Activated CD4-positive, CD25-positive, alpha-beta regulatory T cell treated with anti-CD3 and anti-CD28 coated beads, Interleukin-2, amount 50 U/mL, for 16 hours (primary cell): ENCODE results near the gene FXYD1.
"Not testable (repeated sequence)": the region's sequence is repeated elsewhere in the genome, so short reads cannot be mapped to it uniquely, and the experiment has no call there.

Experiments
- DNase-seq: peaks from one replicate; pipeline ENCODE4 v3.0.0-alpha.2; 2020; ENCODE audit warnings: low read depth, low spot score

Gene FXYD1

DNA sequence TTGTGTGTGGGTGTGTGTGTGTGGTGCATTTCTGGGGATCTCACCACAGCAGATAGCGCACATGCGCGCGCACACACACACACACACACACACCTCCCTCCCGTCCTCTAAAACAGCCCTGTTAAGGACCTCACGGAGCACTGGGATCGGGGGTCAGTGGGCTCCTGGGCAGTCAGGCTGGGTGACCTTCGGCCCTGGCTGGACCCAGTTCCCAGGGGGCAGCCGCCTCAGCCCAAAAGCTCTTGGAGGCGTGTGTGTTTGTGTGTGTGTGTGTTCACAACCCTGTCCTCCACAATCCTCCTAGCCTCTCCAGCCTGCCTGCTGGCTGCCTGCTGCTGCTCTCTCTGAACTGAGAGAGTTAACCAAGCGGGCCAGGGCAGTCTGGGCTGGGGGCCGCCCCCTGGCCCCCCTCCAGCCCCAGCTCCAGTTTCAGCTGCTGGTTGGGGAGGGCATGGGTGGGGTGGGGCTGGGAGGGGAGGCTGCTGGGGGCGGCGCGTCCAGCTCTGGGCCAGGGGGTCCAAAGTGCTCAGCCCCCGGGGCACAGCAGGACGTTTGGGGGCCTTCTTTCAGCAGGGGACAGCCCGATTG lies at the start of gene FXYD1:
FXYD1 (plus strand) TSS at position 520 of the 588 bp plus-strand sequence. CDS start 1,256 bp downstream, outside the sequence.
- no peak for DNase-seq

DNA sequence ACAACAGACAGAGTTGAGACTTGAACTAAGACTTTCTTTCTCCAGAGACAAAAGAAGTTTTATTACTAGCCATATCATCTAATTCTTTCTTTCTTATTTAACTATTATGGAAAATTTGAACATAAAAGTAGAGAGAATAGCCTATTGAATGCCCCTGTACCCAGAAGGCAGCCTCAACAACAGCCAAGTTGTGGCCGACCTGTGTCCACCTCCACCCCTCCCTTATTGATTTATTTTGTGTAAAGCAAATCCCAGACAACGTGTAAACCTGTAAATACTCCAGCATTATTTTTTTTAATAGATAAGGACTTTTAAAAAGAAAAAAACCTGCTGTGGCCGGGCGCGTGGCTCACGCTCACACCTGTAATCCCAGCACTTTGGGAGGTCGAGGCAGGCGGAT lies 49.1 kb upstream of the FXYD1 start:
- no peak for DNase-seq

DNA sequence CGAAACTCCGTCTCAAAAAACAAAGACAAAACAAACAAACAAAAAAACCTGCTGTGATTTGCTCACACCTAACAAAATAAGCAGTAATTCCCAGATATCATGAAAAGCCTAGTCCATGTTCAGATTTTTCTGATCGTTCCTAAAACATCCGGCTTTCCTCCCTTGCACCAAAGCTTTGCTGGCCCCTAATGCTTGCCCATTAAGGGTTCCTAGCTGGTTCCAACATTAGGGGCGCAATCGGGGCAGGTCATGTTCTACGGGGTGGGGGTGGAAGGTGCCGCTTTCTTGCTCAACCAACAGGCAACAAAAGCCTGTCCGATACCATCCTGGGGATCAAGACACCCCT lies 48.5 kb upstream of the FXYD1 start:
- no peak for DNase-seq

DNA sequence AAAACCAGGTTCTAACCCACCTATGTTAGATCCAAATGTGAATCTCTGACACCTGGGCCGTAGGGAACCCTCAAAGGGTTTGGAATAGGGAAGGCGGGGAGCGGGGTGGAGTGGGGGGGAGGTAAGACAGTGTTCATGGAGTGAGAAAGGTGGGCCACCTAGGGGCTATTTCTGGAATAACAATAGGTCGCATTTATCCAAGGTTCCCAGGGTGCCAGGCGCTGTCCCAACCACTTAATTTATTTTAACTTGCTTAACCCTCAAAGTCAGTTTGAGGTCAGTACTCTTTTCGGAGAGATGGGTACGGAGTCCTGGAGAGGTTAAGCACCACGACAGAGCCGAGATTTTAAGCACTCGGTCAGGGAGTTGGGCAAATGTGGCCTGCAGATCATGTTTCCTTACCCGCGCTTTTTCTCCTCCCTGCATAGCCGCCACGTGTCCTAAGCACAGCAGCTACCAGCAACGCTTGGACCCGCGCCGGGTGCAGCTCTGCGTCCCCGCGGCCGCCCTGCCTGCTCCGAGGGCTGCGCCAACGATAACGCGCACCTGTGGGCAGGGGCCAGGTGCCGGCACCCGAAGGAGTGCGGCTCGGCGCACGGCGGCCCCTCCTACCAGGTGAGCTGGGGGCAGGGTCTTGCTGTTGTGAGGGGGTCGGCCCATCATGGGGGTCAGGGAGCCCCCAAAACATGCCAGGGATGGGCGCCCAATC lies 48.0 kb upstream of the FXYD1 start:
- peak; percentile 11 for DNase-seq

DNA sequence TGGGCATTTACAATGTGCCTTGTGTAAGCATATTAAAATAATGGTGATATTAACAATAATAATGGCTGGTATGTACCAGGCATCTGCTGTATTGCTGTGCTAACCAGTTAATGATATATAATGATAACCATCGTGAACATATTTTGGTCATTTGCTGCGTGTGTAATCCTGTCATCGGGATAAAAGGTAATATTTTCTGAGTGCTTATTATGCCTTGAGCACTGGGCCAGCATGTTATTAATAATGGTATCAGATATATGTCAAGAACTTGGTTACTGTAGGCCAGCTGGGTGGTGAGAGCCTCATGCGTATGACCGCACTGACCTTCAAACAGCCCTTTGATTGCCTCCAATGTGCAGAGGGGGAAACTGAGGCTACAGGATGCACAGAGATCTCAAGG lies 45.2 kb upstream of the FXYD1 start:
- no peak for DNase-seq

DNA sequence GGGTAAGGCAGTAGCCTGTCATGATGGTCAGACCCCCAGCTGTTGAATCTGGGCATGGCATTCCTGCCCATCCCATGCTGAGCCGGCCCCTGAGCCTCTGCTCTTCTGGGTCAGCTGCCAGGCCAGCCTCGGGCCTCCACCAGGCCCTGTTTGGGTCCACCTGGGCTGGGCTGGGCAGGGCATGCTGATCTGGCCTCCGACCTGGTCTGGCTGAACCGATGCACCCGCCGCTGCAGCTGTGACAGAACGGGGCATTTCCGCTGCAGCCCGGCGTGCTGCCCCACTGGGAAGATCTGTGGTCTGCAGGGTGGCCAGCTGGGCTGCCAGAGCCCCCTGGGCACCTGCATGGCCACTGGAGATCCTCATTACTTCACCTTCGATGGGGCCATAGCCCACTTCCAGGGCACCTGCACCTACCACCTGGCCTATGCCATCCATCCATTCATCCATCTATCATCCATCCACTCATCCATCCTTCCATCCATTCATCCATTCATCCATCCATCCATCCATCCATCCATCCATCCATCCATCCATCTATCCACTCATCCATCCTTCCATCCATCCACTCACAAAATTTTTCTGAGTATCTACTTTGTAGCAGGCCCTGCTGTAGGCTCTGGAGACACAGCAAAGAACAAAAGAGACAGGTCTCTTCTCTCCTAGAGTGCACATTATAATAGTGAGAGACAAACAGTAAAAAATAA lies 44.5 kb upstream of the FXYD1 start:
- DNase-seq: no peak

DNA sequence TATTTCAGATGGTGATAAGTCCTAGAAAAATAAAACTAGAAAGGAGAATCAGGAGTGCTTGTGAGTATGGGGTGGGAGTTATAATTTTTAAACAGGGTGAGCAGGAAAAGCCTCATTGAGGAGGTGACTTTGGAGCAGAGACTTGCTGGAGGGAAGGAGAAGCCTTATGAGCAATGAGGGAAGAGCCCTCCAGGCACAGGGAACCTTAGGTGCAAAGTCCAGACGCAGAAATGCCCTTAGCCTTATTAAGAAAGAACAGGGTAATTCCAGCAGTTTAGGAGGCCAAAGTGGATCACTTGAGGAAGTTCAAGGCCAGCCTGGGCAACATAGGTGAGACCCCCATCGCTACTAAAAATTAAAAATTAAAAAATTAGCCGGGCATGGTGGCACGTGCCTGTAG lies 44.0 kb upstream of the FXYD1 start:
- DNase-seq: no peak

DNA sequence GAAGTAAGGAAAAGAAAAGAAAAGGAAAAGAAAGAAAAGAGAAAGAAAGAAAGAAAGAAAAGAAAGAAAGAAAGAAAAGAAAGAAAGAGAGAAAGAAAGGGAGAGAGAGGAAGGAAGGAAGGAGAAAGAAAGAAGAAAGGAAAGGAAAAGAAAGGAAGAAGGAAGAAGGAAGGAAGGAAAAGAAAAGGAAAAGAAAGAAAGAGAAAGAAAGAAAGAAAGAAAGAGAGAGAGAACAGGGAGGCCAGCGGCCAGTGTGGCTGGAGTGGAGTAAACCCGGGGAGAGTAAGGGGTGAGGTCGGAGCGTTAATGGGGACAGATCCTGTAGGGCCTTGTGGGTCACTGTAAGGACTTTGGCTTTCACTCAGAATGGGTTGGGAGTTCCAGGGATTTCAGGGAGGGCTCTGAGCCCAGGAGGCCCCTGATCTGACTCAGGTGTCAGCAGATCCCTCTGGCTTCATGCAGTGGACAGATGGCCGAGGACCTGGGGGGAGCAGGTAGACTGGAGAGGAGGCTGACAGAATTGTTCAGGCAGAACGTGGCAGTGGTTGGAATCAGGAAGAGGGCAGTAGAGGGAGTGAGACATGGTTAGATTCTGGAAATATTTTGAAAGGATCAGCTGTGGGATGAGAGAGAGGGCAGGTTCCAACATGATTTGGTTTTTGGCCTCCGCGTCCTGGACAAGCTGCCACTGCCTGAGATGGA lies 42.8 kb upstream of the FXYD1 start:
- DNase-seq: no peak

DNA sequence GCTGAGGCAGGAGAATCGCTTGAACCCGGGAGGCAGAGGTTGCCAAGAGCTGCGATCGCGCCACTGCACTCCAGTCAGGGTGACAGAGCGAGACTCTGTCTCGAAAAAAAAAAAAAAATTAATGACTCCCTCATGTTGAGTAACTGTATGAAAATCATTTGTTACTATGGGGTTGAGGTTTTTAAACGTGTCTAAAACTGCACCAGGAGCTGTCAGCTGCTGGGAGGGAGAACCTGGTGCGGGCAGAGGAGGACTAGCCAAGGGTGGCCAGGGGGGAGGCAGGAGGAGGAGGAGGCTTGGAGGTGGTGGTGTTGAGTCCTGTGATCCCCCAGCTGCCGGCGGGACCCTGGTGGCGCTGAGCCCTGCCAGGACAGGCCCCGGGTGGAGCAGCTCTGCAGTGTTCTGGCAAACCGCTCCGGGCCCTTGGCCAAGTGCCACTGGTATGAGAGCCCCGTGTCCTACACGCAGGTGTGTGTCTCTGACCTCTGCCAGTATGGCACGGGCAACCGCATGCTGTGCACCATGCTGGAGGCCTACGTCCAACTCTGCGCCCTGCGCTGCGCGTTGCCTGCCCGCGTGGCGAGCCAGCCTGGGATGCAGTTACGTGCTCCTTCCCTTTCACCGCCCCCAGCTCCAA lies 40.1 kb upstream of the FXYD1 start:
- no peak for DNase-seq

DNA sequence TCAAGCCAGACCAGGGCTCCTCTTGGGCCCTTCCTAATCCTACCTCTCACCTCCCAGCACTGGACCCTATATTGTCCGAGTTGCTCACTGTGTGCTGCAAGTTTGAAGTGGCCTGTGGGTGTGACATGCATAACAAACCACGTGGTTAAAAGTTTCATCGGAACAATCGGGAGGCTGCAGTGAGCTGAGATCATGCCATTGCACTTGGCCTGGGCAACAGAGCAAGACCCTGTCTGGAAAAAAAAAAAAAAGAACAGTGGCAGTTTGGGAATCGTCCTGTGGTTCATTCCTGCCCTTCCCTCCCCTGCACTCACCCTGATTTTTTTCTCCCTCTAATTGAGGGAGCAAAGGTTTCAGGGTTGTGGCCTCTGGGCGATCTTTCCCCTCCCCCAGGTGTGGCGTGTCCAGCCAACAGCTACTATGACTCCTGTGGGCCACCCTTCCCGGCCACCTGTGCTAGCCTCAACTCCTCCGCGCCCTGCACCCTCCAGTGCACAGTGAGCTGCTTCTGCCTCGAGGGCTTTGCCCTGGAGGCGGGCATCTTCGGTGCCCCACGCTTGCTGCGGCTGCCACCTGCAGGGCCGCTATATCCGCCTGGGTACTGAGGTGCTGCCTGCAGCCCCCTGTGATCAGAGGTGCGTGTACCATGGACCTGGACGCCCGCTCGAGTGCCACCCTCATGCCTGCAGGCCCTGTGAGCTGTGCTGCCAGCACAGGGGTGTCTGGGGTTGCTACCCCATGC lies 39.3 kb upstream of the FXYD1 start:
- no peak for DNase-seq

DNA sequence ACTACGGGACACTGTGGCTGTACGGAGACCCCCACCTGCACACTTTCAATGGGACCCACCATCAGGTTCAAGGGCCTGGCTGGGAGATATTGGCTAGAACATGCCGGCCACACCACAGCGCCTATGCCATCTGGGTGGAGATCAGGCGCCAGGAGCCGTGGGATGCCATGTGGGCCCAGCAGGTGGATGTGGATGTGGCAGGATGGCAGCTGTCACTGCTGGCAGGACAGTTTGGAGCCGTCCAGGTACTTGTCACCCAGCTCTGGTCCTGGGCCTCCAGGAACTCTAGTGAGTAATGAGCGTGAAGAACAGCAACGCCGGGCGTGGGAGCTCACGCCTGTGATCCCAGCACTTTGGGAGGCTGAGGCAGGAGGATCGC lies 38.7 kb upstream of the FXYD1 start:
- DNase-seq: no peak

DNA sequence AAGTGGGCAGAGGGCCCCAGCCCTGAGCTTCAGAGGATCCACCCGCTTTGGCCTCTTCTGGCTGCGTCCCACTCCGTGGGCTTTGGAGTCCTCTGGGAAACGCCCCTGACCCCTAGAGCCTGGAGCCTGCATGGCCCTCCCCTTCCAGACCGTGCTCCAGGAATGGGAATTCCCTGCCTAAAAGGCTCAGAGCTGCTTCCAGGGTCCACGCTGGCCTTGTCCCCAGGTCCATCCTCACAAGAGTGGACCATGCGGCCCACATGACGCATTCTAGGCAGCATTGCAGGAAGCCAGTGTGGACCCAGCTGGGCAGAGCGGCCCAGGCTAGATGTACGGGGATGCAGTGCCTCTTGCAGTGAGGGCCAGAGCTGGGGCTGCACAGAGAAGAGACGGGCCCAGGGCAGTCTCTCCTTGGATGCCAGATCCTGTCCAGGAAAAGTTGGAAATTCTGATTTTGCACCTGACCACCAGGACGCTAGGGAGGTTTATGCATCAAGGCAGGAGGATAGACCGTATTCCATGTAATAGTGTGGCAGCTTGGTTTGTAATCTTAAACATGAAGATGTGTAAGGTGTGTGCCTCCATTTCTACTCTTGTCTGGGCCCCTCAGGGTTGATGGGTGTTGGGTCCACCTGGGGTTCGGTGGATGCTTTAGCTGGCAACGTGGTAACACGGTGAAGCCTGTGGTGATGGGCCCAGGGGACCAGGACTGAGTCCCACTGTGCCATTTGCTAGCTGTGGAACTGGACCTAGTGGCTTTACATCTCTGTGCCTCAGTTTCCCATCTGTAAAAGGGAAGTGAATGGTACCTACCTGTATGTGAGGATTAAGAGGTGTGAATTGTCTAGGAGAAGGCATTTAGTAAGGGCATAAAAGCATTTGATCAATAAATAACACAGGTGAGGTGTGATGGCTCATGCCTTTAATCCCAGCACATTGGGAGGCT lies 37.8 kb upstream of the FXYD1 start:
- DNase-seq: no peak

DNA sequence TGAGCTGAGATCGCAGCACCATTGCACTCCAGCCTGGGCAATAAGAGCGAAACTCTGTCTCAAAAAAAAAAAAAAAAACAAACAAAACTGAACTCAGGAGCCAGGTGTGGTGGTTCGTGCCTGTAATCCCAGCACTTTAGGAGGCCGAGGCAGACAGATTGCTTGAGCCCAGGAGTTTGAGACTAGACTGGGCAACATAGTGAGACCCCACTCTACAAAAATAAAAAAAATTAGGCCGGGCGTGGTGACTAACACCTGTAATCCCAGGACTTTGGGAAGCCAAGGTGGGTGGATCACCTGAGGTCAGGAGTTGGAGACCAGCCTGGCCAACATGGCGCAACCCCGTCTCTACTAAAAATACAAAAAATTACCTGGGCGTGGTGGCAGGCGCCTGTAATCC lies 36.7 kb upstream of the FXYD1 start:
- DNase-seq: not testable (repeated sequence)

DNA sequence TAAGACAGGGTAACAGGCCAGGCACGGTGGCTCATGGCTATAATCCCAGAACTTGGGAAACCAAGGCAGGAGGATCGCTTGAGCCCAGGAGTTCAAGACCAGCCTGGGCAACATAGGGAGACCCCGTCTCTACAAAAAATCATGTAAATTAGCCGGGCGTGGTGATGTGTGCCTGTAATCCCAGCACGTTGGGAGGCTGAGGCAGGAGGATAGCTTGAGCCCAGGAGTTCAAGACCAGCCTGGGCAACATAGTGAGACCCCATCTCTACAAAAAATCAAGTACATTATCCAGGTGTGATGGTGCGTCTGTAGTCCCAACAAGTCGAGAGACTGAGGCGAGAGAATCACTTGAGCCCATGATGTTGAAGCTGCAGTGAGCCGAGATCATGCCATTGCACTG lies 35.0 kb upstream of the FXYD1 start:
- DNase-seq: not testable (repeated sequence)

DNA sequence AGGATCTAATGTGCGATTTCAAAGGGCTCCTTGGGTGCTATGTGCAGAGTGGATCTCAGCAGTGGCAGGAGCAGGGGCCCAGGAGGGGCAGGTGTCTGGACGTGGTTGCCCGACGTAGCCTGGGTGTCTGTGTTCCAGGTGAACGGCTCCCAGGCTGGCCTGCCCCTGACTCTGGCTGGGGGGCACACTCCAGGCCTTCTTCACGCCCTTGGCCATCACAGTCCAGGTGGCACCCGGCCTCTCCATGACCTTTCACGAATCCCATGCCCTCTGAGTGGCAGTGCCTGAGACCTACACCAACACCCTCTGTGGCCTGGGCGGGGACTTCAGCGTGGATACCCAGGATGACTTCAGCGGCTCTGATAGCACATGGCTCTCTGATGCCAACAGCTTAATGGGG lies 34.3 kb upstream of the FXYD1 start:
- DNase-seq: no peak

DNA sequence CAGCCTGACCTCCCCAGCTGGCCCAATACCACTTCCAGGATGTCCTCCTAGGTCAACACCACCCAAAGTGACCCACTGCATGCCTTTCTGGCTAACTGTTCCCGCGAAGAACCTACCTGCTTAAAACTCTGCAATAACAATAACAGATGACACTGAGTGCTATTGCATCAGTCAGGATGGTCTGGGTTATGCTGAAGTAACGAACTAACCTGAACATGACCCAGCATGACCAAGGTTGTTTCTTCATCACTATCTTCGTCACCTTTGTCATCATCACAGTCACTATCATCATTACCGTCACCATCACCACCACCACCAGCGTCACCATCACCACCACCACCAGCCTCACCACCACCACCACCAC lies 33.6 kb upstream of the FXYD1 start:
- DNase-seq: no peak

DNA sequence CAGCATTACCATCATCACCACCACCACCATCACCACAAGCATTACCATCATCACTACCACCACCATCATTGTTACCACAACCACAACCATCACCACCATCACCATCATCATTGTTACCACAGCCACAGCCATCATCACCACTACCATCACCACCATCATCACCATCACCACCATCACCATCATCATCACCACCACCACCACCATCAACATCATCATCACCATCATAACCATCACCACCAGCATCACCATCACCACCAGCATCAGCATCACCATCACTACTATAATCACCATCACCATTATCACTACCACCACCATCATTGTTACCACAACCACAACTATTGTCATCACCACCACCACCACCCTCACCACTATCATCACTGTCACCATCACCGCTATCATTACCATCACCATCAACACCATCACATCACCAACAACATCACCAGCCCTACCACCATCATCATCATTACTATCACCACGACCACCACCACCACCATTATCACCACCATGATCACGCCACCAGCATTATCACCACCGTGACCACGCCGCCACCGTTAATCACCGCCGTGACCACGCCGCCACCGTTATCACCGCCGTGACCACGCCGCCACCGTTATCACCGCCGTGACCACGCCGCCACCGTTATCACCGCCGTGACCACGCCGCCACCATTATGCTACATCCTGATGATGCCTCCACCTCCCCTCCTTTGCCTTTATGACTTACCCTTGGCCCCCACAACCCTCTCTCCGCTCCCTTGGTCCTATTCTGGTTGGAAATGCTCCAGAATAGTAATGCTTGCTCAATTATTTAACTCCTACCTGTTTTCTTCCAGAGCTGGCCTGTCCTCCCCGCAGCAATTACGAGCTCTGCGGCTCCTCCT lies 33.0 kb upstream of the FXYD1 start:
- DNase-seq: no peak

DNA sequence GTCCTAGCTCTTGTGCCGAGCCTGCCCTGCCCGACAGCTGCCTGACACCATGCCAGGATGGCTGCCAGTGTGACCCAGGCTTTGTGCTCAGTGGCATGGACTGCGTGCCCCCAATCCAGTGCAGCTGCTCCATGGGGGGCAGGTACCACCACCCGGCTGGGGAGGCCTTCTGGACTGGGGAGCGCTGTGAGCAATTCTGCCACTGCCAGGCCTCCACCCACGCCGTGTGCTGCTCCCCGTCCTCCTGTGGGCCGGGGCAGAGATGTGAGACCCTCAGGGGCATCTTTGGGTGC lies 32.4 kb upstream of the FXYD1 start:
- no peak for DNase-seq

DNA sequence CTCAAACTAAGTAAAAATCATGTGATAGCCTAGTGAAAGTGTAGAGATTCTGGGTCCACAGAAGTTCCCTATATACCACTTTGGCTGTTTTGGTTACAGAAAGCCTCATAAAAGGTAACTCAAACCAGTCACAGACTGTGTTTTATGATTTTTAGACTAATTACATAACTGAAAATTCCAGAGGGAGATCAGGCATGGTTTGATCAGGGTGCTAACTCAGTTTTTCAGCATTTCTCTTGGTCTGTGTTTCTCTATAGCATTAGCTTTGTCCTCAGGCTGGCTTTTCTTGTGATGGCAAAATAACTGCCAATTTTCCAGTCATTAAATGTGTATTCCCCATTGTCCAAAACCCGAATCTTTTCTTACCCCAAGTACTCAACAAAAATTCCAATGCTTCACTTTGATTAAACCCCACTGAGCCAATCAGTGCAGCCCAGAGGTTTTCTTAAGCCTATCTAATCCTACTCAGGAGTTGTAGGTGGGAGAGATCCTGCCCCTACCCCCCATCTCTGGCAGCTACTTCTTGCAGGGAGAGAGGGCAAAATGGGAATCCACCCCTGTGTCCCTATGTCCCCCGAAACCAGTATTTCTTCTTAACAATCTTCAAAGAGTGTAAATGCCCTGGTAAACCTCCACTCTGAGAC lies 31.6 kb upstream of the FXYD1 start:
- DNase-seq: no peak
